ENCODE data around the gene PCDHGA3.

DNA sequence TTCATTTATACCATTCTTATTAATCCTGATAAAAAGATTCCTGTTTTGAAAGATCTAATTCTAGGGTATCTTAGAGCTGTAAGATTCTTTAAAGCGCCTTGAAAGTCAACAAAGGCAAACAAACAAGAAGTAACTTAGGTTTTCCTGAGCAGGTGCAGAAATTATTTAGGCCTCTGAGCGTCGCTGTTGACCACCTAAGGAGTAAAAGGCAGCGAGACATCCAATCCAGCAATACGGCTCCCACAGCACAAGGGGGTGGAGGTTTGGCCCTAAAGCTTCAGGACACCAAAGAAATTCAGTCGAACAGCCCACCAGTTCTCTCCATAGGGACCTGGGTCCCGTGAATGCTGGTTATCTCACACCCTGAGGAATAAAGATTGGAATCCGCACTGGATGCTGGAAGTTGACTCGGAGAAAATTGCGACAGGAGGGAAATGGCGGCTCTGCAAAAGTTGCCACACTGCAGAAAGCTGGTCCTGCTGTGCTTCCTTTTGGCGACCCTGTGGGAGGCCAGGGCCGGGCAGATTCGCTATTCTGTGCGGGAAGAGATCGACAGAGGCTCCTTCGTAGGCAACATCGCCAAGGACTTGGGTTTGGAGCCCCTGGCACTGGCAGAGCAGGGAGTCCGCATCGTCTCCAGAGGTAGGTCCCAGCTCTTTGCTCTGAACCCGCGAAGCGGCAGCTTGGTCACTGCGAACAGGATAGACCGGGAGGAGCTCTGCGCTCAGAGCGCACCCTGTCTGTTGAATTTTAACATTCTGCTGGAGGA, 4.9 kb upstream of the PCDHGA3 start, which contains the start of gene PCDHGA2:
- TF ChIP-seq CTCF (IDR thresholded peaks at IDR 0.05) (peak in 2 of 4 experiments; percentile 5 to 28), POLR2AphosphoS5 (IDR thresholded peaks at IDR 0.05) (no peak), POLR2A (IDR thresholded peaks at IDR 0.05) (no peak)

Measured in prostate gland (tissue), 2 donors.